Activated T-cell treated with anti-CD3 and anti-CD28 coated beads for 48 hours (primary cell): ENCODE results near the gene ZNF91.
"Not testable (repeated sequence)": the region's sequence is repeated elsewhere in the genome, so short reads cannot be mapped to it uniquely, and the experiment has no call there.

Source experiments
- DNase-seq: peaks from one replicate; pipeline ENCODE4 v3.0.0-alpha.2; 2020; ENCODE audit warnings: low read depth

ZNF91 gene

DNA sequence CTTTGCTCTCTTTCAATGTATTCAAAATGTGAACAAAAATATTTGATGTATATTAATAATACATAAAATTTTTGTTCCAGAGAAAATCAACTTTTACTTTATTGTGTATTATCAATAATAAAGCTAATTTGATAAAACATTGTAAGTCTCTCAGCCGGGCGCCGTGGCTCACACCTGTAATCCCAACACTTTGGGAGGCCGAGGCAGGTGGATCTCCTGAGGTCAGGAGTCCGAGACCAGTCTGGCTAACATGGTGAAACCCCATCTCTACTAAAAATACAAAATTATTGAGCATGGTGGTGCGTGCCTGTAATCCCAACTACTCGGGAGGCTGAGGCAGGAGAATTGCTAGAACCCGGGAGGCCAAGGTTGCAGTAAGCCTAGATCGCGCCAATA, 449 bp upstream of the ZNF91 start:
- DNase-seq, result not testable (repeated sequence)

DNA sequence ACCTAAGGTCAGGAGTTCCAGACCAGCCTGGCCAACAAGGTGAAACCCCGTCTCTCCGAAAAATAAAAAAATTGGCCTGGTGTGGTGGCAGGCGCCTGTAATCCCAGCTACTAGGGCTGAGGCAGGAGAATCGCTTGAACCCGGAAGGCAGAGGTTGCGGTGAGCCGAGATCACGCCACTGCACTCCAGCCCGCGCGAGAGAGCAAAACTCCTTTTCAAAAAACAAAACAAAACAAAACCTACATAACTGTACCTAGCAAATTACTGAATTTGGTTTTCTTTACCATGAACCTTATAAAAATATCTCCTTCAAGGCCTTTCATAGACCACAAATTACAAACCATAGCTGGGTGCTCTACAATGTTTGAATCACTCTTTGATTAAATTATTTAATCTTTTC, 760 bp downstream of the ZNF91 start:
- DNase-seq, result peak; percentile 27

DNA sequence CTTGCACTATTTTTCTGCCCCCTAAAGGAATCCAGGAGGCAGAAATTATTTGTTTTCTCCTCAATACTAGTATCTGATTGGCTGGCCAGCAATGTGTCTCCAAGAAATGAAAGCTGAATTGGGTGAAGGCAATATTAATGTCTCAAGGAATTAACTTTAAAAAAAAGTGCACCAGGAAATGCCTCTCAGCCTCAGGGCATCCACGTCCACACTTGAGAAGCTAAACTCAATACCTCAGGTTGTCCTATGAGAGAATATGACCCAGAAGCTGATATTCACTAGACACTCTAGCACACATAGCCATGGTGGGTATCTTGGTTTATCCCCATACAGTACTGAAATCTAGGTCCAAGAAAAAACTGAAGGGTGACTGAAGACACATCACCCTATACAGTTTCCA, 2.1 kb downstream of the ZNF91 start:
- no peak for DNase-seq

DNA sequence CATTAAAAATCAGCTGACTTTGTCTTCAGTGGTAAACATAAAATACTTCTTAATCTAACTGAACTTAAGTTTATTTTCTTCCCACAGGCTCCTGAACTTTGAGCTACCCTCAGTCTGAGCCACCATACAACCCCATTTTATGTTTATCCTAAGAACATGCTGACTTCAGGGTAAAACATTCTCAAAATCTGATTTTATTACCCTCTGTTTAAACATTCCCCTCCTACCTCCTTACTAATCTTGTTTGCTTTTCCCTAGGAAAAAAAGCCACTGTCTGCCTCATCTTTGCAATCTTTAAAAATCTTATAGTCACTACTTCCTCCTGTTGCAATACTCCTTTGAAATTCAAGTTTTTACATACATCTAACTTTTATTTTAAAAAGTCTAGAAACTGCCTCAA, 4.0 kb downstream of the ZNF91 start:
- no peak for DNase-seq

DNA sequence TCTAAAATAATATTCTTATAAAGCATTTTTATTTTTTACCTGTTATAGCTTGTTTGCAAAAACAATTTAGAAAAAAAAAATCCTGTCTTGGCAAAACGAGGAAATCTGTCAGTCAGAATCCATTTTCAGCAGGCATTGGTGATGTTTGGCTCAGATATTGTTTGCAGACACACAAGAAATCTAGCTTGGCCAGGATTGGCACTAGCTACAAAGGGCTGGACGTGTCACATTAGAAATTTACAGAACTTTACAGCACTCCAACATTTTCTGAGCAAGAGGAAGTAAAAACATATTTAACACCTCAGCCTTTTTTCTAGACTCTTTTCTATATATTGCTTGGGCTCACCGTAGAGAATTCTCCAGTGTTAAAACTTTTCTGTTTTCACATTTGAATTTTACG, 9.9 kb downstream of the ZNF91 start:
- DNase-seq, result no peak

DNA sequence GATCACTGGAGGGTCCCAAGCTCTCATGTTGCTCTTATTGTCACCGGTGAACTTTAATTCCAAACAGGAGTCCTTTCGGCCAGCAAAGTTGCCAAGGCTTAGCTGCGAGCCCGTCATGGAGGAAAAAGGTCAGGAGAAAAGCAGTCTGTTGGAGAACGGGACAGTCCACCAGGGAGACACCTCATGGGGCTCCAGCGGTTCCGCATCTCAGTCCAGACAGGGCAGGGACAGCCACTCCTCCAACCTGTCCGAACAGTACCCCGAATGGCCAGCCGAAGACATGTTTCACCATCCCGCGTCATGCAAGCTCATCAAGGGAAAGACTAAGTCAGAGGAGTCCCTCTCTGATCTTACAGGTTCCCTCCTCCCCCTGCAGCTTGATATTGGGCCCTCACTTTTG, 10.4 kb downstream of the ZNF91 start:
- DNase-seq, result no peak

DNA sequence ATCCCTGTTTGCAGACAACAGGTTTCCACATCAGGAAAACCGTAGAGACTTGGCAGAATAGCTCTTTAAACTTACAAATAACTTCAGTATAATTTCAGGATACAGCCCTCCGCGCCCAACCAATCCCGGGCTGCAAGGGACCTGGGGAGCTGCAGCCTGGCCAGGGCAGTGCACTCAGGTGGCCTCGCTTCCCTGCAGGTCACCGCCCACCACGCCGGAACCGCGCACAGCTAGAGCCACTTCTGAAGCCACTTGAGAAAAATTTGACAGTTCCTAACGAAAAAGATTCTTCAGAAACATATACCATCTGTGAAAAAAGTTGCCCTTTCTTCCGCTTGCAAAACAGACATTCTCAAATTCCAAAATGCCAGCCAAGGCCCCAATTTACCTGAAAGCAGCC, 11.1 kb downstream of the ZNF91 start:
- no peak for DNase-seq

DNA sequence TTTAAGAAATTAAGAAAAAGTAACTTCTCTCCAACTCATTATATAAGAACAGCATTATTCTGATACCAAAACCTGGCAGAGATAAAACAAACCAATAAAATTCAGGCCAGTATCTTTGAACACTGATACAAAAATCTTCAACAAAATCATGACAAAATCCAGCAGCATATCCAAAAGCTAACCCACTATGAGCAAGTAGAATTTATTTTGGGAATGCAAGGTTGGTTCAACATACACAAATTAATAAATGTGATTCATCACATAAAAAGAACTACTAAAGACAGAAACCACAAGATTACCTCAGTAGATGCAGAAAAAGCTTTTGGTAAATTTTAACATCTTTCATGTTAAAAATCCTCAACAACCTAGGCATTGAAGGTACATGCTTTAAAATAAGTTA, 12.3 kb downstream of the ZNF91 start:
- no peak for DNase-seq

DNA sequence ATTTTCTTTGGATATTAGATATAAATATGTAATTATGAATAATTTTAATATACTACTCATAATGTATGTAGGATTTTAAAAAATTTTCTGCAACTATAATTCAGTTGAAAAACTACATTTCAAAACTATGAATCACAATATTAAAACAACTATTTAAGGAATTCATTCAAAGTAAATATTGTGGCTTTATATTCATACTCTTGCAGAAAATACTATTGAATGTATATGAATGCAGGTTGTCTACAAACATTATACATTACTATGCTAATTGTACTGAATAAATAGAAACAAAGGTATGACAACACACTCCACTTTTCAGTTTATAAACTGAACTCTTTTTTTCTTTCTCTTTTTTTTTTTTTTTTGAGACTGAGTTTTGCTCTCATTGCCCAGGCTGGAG, 14.2 kb downstream of the ZNF91 start:
- no peak for DNase-seq

DNA sequence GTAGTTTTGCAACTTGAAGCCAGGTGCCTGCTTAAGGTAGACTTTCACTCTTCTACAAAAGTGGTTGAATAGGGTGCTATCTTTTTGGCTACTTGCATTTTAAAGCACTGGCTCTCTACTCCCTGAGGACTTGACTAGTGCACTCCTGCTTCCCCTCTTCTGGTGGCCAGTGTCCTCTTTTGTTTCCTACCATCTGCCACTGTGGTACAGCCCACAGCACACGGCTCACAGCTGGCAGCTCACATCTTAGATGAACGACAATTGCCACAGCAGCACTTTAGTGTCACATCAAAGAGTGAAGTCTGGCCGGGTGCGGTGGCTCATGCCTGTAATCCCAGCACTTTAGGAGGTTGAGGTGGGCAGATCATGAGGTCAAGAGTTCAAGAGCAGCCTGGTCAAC, 15.6 kb downstream of the ZNF91 start:
- not testable (repeated sequence) for DNase-seq

DNA sequence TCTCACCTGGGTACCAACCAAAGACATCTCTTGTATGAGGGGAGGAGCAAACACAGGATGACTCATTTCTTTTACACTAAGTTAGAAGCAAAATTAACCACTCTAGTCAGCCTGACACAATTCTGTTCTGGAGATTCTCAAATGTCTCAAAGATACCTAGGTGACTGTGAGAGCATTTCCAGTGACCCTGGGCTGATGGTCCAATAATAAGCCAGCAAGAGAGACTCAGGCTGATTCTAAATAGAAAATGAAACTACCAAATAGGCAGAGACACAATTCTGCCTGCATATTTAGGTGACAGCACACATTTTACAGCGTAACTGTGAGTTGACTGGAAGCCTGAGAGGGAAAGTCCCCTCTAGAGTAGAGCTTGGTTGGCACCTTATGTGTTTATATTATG, 16.3 kb downstream of the ZNF91 start:
- DNase-seq, result no peak

DNA sequence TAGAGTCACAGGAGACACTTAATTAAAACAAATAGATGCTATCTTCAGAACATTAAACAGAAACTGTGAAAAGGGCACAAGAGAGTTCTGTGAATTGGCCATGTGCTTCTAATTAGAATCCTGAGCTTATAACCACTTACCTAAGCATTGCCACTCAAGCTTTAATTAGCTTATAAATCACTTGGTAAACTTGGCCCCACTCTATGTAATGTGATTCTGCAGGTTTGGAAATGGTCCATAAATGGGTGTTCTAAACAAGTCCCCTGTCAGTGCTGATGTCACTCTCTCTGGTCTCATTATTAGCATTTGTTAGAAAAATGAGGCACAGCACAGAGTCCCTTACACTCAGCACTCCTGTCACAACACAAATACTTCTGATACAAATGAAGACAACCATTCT, 18.0 kb downstream of the ZNF91 start:
- DNase-seq, result no peak

DNA sequence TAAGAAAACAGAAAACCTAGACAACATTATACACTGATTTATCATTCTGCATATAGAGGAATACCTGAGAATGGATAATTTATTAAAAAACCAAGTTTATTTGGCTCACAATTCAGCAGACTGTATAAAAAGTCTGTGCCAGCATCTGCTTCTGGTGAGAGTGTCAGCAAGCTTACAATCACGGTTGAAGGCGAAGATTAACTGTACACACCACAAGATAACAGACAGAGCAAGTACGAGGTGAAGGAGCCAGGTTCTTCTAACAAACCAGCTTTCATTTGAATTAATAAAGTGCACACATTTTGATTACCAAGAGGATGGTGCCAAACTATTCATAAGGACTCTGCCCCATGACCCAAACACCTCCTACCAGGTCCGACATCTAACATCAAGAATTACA, 28.8 kb downstream of the ZNF91 start:
- no peak for DNase-seq

DNA sequence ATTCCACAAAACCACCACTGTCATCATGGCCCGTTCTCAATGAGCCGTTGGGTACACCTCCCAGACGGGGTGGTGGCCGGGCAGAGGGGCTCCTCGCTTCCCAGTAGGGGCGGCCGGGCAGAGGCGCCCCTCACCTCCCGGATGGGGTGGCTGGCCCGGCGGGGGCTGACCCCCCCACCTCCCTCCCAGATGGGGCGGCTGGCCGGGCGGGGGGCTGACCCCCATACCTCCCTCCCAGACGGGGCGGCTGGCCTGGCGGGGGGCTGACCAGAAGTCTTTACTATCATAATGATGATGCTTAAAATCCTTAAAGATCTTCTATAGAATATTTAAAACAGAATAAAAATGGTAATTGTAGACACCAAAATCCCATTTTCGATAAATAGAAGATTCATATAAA, 29.2 kb downstream of the ZNF91 start:
- DNase-seq, result not testable (repeated sequence)

DNA sequence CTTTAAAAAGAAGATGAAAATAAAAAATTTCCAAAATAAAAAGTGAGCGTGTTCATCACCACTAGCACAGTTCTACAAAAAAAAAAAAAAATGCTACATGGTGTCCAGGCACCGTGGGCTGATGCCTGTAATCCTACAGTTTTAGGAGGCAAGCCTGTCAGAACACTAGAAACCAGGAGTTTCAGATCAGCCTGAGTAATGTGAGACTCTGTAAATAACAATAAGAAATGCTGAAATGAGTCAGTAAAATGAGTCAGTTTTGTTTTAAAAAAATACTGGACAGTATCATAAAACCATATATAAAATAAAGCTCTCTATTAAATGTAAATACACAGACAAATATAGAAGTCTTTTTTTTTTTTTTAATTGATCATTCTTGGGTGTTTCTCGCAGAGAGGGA, 30.0 kb downstream of the ZNF91 start:
- no peak for DNase-seq

DNA sequence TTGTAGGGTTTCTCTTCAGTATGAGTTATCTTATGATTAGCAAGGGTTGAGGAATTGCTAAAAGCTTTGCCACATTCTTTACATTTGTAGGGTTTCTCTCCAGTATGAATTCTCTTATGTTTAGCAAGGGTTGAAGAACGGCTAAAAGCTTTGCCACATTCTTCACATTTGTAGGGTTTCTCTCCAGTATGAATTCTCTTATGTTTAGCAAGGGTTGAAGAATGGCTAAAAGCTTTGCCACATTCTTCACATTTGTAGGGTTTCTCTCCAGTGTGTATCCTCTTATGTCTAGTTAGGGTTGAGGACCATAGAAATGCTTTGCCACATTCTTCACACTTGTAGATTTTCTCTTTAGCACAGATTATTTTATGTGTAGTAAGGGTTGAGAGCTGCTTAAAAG, 33.4 kb downstream of the ZNF91 start:
- not testable (repeated sequence) for DNase-seq

DNA sequence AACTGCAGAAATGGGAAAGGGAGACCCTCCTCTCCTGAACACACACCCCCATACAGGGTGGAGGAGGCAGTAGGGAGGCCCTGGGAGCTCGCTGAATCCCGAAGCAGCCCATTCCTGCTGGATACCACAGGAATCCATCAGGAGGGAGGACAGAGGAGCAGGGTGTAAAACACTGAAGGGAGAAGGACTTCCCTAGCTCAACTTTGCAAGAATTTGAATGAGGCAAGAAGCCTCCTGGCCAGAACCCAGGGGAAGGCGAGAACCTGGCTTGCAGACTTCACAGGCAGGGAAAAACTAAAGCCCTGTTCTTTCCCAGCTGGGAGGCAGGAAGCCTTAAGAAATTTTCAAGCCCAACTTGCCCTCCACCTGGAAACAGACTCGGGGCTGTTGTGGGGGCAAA, 43.5 kb downstream of the ZNF91 start:
- no peak for DNase-seq

DNA sequence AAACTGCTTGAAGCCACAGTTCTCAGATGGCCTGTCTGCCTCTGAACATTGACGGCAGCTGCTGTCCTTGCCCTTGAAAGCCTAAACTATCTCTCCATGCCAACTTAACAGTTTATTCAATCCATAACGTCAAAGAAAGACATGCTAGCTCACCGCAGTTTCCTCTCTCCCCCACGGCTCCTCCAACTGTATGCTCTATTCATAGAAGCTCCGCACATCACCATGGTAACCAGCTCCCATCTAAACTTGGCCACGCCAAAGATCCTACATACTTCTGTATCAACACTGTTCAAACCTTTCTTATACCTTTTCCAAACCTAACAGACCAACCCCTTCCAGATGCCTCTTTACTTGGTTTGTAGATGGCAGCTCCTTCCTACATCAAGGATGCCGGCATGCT, 48.6 kb downstream of the ZNF91 start:
- no peak for DNase-seq

DNA sequence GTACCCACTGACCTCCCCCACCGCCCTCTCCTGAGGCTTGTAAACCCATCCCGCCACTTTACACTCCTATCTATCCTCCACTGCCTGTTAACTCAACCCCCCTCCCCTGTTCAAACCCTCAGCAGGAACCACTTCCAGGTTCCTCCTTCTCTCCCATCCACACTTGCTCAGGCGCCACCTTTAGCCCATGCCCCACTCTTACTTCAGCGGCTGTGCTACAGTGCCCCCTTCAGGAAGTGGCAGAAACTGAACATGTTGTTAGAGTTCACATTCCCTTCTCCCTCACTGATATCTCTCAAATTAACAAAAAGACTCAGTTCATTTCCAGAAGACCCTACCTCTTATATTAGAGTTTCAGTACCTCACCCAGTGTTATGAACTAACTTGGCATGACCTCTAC, 49.4 kb downstream of the ZNF91 start:
- no peak for DNase-seq

DNA sequence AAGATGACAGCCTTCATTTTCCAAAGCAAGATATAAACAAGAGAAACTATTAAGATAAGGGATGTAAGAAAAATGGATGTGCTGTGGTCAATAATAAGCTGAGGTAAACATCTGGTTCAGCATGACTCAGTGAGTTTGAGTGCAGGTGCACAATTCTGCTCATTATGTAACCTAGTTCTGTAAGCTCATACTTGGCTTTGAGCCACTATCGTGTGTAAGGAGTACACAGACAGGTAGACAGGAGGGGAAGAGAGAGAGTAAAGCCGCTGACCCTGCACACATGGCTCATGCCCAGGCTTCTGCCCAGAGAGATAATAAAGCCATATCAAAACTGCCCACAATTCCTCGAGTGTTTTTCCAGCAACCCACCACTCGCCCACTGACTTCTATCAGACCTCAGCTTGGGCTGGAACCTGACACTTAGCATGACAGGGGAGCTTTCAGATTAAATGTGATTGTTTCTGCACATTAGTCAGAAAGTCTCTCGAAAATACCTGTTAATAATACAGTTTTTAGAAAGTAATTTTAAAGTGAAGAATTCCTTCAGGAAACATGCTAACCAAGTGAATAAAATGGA, 51.7 kb downstream of the ZNF91 start:
- DNase-seq, result no peak

DNA sequence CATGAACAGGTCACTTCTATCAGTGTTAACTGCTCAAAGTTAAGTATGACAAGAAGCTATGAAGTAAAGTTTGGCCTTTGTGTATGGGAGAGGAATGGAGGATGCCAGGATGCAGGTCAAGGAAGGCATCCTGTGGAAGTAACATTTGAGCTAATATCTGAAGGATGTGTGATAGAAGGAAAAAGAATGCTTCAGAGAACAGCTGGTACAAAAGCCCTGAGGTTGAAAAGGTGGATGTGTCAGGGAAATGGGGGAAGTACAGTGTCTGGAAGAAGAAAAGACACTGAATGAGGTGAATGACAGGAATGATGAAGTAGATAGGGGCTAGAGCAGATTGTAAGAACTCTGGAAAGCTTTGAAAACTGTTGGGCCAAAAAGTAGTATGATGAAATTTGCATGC, 67.1 kb downstream of the ZNF91 start:
- DNase-seq, result no peak

DNA sequence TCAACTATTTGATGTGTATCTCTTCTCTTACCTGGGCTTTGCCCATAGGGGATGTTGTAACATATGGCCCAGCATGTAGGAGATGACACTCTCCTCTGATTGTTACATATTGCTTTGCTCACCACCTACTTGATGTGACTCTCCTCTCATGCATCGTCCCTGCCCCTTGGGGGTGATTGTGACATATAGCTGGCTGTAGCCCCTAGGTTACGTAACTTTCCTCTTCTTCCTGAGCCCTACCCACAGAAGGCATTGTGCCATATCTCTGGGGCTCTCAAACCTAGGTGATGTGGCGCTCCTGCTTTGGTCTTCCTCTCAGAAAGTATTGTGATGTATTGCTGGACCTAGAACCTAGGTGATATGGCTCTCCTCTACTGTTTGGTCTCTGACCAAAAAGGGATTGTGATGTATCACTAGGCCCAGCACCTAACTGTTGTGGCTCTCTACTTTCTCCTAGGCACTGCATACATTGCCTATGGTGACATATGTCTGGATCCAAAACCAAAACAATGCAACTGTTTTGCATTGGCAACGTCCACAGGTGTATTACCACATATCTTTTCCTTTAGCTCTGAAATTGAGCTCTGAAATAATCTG, 73.2 kb downstream of the ZNF91 start:
- no peak for DNase-seq

DNA sequence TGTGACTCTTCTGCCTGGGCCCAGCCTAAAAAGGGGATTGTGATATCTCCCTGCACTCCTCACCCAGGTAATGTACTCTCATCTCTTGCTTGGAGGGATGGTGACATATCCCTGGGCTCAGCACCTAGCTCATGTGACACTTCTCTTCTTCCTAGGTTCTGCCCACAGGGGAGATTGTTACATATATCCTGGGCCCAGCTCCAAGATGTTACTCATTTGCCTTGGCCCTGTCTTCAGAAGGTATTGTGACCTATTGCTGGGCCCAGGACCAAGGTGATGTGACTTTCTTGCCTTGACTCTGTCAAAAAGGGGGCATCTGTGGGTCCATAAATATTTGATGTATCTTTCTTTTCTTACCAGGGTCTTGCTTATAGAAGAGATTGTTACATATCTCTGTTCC, 73.9 kb downstream of the ZNF91 start:
- DNase-seq, result not testable (repeated sequence)

DNA sequence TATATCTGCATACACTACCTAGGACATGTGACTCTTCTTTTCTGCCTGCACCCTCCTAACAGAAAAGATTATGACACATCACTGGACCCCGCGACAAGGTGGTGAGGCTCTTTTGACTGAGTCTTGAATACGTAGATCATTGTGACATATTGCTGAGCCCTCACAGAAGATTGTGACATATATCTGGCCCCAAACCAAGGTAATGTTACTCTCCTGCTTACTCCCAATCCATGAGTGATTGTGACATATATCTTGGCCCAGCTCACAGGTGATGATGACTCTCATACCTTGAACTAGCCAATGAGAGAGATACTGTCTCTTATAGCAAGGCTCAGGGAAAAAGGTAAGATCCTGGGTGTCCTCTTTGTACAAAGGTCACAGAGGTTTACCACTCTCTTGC, 75.7 kb downstream of the ZNF91 start:
- DNase-seq, result not testable (repeated sequence)

DNA sequence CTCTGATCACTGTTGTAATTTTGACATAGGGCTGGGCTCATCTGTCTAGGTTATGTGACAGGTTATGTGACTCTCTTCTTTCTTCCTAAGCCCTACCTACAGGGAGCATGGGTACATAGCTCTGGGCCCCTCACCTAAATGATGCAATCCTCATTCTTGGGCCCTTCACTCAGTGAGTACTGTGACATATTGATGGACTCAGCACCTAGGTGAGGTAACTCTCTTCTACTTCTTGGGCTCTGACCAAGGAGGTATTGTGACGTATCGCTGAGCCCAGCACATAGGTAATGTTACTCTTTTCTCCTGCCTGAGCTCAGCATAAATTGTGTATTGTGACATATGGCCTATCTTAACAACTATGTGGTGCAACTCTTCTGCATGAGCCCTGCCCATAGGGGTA, 76.3 kb downstream of the ZNF91 start:
- not testable (repeated sequence) for DNase-seq
